ENCODE results near the gene JAZF1. TPM values are rescaled to one million over a fixed set of nuclear protein-coding genes. Genes with fewer than 3 reads are reported as not detected.

JAZF1 gene
- total and polyA plus RNA-seq, 2 of the 8 experiments (the other 6 are each of a cell fraction or from before 2014, with no cell fraction given) = 2.6 to 21.8 TPM

GRCh38 chr7:27961255-27961654 lies 219.3 kb downstream of the JAZF1 start (continued):
- TF ChIP-seq CHD7 (IDR thresholded peaks at IDR 0.05; ENCODE audit: insufficient replicate concordance, low read length) (no peak), JUN (IDR thresholded peaks at IDR 0.05; ENCODE audit: low read depth, low read length) (no peak), SP4 (IDR thresholded peaks at IDR 0.05; ENCODE audit: low read length) (no peak), BCL11A (IDR thresholded peaks at IDR 0.05; ENCODE audit: low read depth in 2 of 2, low read length in 2 of 2) (no peak), SIX5 (IDR thresholded peaks at IDR 0.05; ENCODE audit: low read depth, low read length) (no peak), HDAC2 (IDR thresholded peaks at IDR 0.05; ENCODE audit: borderline replicate concordance in 1 of 2, low read depth in 2 of 2, low read length in 2 of 2) (no peak), TCF12 (IDR thresholded peaks at IDR 0.05; ENCODE audit: low read depth, low read length) (no peak), KDM1A (IDR thresholded peaks at IDR 0.05; ENCODE audit: borderline replicate concordance, low read length) (no peak), YY1 (IDR thresholded peaks at IDR 0.05; ENCODE audit: low read depth, low read length) (no peak), RBBP5 (IDR thresholded peaks at IDR 0.05; ENCODE audit: borderline replicate concordance, low read depth, low read length) (no peak), CBX8 (IDR thresholded peaks at IDR 0.05; ENCODE audit: borderline replicate concordance, low read depth, low read length) (no peak), NANOG (IDR thresholded peaks at IDR 0.05; ENCODE audit: insufficient read depth, low read depth, low read length, poor library complexity, severe bottlenecking) (no peak)

Measured in H1 (cell line).